IMR-90 (cell line): ENCODE results near the gene SAMD8.

ENCODE experiments used
- CTCF ChIP-seq: conservative IDR thresholded peaks from 2 replicates; pipeline ENCODE4 v1.5.1; 2012; ENCODE audit warnings: mild to moderate bottlenecking, low read depth, low read length, improper control_type of control experiment
- POLR2A ChIP-seq: IDR thresholded peaks from 2 replicates; pipeline ENCODE4 v1.6.1; 2012; ENCODE audit warnings: mild to moderate bottlenecking, low read depth, low read length

GRCh38 chr10:75079436-75080083 is 31.9 kb upstream of the SAMD8 start:
- TF ChIP-seq CTCF (no peak), POLR2A (no peak)
